H9 (cell line): ENCODE measurements around the gene TUT7. TPM values are rescaled to one million over a fixed set of nuclear protein-coding genes. Genes with fewer than 3 reads are reported as not detected.

Experiments used
- DNase-seq: peaks from one replicate; pipeline ENCODE4 v3.0.0-alpha.2; 2017
- H2AFZ ChIP-seq: one replicate; pipeline ENCODE4 v1.6.1; 2013; ENCODE audit warnings: mild to moderate bottlenecking, low read length, control low read depth, moderate library complexity
- H2AK5ac ChIP-seq: 2 replicates; pipeline ENCODE4 v1.6.1; 2013; ENCODE audit warnings: low read length, control low read depth, mixed read lengths; ENCODE audit not compliant: insufficient read length
- H2BK120ac ChIP-seq: one replicate; pipeline ENCODE4 v1.6.1; 2013; ENCODE audit warnings: low read depth, mild to moderate bottlenecking, low read length, control low read depth, inconsistent platforms; ENCODE audit not compliant: poor library complexity, severe bottlenecking
- H2BK12ac ChIP-seq: 2 replicates; pipeline ENCODE4 v1.6.1; 2013; ENCODE audit warnings: low read length, control low read depth, mixed read lengths, low read depth; ENCODE audit not compliant: insufficient read length
- H2BK15ac ChIP-seq: 2 replicates; pipeline ENCODE4 v1.6.1; 2013; ENCODE audit warnings: low read depth, low read length, control low read depth
- H2BK20ac ChIP-seq: one replicate; pipeline ENCODE4 v1.6.1; 2013; ENCODE audit warnings: low read depth, mild to moderate bottlenecking, low read length, control low read depth, inconsistent platforms; ENCODE audit not compliant: poor library complexity, severe bottlenecking
- H2BK5ac ChIP-seq: 2 replicates; pipeline ENCODE4 v1.6.1; 2013; ENCODE audit warnings: low read length, control low read depth, mixed read lengths; ENCODE audit not compliant: insufficient read length
- H3K14ac ChIP-seq: 2 replicates; pipeline ENCODE4 v1.6.1; 2013; ENCODE audit warnings: low read length, control low read depth; ENCODE audit not compliant: insufficient read depth
- H3K18ac ChIP-seq: 2 replicates; pipeline ENCODE4 v1.6.1; 2013; ENCODE audit warnings: low read depth, mild to moderate bottlenecking, mixed read lengths, low read length, control low read depth; ENCODE audit not compliant: insufficient read length
- H3K23ac ChIP-seq: 2 replicates; pipeline ENCODE4 v1.6.1; 2013; ENCODE audit warnings: low read length, control low read depth, mixed read lengths, low read depth; ENCODE audit not compliant: insufficient read length
- H3K23me2 ChIP-seq: 2 replicates; pipeline ENCODE4 v1.6.1; 2013; ENCODE audit warnings: low read depth, mild to moderate bottlenecking, mixed read lengths, low read length, control low read depth; ENCODE audit not compliant: insufficient read length, poor library complexity, severe bottlenecking
- H3K27ac ChIP-seq: 2 replicates; pipeline ENCODE4 v1.5.1; 2013; ENCODE audit warnings: low read length, control low read depth, mixed read lengths, low read depth; ENCODE audit not compliant: insufficient read length
- H3K27me3 ChIP-seq: 2 replicates; pipeline ENCODE4 v1.6.1; 2013; ENCODE audit warnings: low read length, control low read depth, inconsistent platforms; ENCODE audit not compliant: insufficient read depth
- H3K4ac ChIP-seq: 2 replicates; pipeline ENCODE4 v1.6.1; 2013; ENCODE audit warnings: low read depth, mild to moderate bottlenecking, control low read depth, inconsistent platforms, low read length, moderate library complexity
- H3K4me1 ChIP-seq: 2 replicates; pipeline ENCODE4 v1.6.1; 2013; ENCODE audit warnings: low read length, control low read depth, inconsistent platforms; ENCODE audit not compliant: insufficient read depth
- H3K4me2 ChIP-seq: 2 replicates; pipeline ENCODE4 v1.6.1; 2013; ENCODE audit warnings: low read length, control low read depth, mixed read lengths; ENCODE audit not compliant: insufficient read length, insufficient read depth
- H3K56ac ChIP-seq: 2 replicates; pipeline ENCODE4 v1.6.1; 2013; ENCODE audit warnings: low read depth, mild to moderate bottlenecking, mixed read lengths, low read length, control low read depth; ENCODE audit not compliant: insufficient read length
- H3K79me1 ChIP-seq: 2 replicates; pipeline ENCODE4 v1.6.1; 2013; ENCODE audit warnings: low read depth, mild to moderate bottlenecking, moderate library complexity, low read length, control low read depth, inconsistent platforms; ENCODE audit not compliant: insufficient read depth, poor library complexity, severe bottlenecking
- H3K79me2 ChIP-seq: 2 replicates; pipeline ENCODE4 v1.6.1; 2013; ENCODE audit warnings: low read length, control low read depth, inconsistent platforms; ENCODE audit not compliant: insufficient read depth
- H3K9ac ChIP-seq: 2 replicates; pipeline ENCODE4 v1.6.1; 2013; ENCODE audit warnings: low read length, control low read depth, mixed read lengths; ENCODE audit not compliant: insufficient read length; ENCODE audit errors: extremely low read depth
- H3K9me3 ChIP-seq: one replicate; pipeline ENCODE4 v1.6.1; 2013; ENCODE audit warnings: low read depth, low read length, inconsistent platforms; ENCODE audit not compliant: control insufficient read depth
- H3T11ph ChIP-seq: one replicate; pipeline ENCODE4 v1.6.1; 2013; ENCODE audit warnings: mild to moderate bottlenecking, low read length, control low read depth, inconsistent platforms
- H4K20me1 ChIP-seq: one replicate; pipeline ENCODE4 v1.6.1; 2013; ENCODE audit not compliant: control insufficient read depth, insufficient read length, insufficient read depth
- H4K5ac ChIP-seq: 2 replicates; pipeline ENCODE4 v1.6.1; 2013; ENCODE audit warnings: low read depth, mild to moderate bottlenecking, mixed read lengths, low read length, control low read depth; ENCODE audit not compliant: insufficient read length
- H4K8ac ChIP-seq: replicated peaks from 2 replicates; pipeline ENCODE4 v1.6.1; 2013; ENCODE audit warnings: low read length, control low read depth, mixed read lengths, low read depth; ENCODE audit not compliant: insufficient read length
- H4K91ac ChIP-seq: 2 replicates; pipeline ENCODE4 v1.6.1; 2013; ENCODE audit warnings: low read depth, mild to moderate bottlenecking, moderate library complexity, mixed read lengths, low read length, control low read depth; ENCODE audit not compliant: insufficient read length
- H3K27ac Mint-ChIP-seq, 3 experiments: 2 replicates in 2 of 3; 3 replicates in 1 of 3; pipeline ENCODE4 v1.8.0; 2020 to 2021; ENCODE audit warnings: mixed read lengths in 3 of 3, mild to moderate bottlenecking in 1 of 3, moderate library complexity in 1 of 3
- H3K27me3 Mint-ChIP-seq: 2 replicates; pipeline ENCODE4 v1.8.0; 2021; ENCODE audit warnings: low read depth, mild to moderate bottlenecking, moderate library complexity, mixed read lengths
- H3K36me3 Mint-ChIP-seq, 3 experiments: 2 replicates in 2 of 3; 3 replicates in 1 of 3; pipeline ENCODE4 v1.8.0; 2020 to 2021; ENCODE audit warnings: low read depth in 3 of 3, mixed read lengths in 3 of 3; ENCODE audit not compliant: insufficient read depth in 1 of 3
- H3K4me1 Mint-ChIP-seq, 2 experiments: 2 replicates each; pipeline ENCODE4 v1.8.0; 2020; ENCODE audit warnings: mixed read lengths in 2 of 2
- H3K4me3 Mint-ChIP-seq, 2 experiments: 2 replicates in 1 of 2; 3 replicates in 1 of 2; pipeline ENCODE4 v1.8.0; 2020 to 2021; ENCODE audit warnings: mild to moderate bottlenecking in 2 of 2, mixed read lengths in 2 of 2, moderate library complexity in 1 of 2
- H3K9me3 Mint-ChIP-seq, 2 experiments: 2 replicates in 1 of 2; 3 replicates in 1 of 2; pipeline ENCODE4 v1.8.0; 2020; ENCODE audit warnings: mild to moderate bottlenecking in 2 of 2, mixed read lengths in 2 of 2, moderate library complexity in 1 of 2
- CTCF ChIP-seq: fragments of 200-600 bp; sonication (generic); conservative IDR thresholded peaks from 3 replicates; pipeline ENCODE4 v1.8.0; 2021; ENCODE audit warnings: antibody characterized with exemption, mild to moderate bottlenecking
- WGBS: extraction: QIAGEN DNeasy Blood & Tissue Kit; methylation state at CpG from one replicate; pipeline ENCODE4 v1.1.7; 2013; ENCODE audit warnings: missing lambda C conversion rate, low lambda C conversion rate, mixed read lengths; ENCODE audit not compliant: insufficient read length; ENCODE audit errors: extremely low coverage; 5-methylcytosine and 5-hydroxymethylcytosine counted together
- total RNA-seq: library from RNA; stranded (reverse); gene quantifications from 2 replicates; pipeline ENCODE4 v1.2.1, GENCODE V29; 2021

The TUT7 gene
- total RNA-seq, 1 experiment from 2014 or later, result 23.1 TPM

- Histone ChIP-seq H3K27ac (no peak overlapping the region), H4K20me1 (no peaks in the 10 kb centered on the region)
- peak overlapping the region in 2 of 3 experiments; percentile 85 to 91; a peak in 4 of 7 replicates for H3K27ac Mint-ChIP-seq
Measured at GRCh38 chr9:86286278-86286677, 67.9 kb downstream of the TUT7 start.

More at GRCh38 chr9:86286278-86286677, 67.9 kb downstream of the TUT7 start:
- H3K79me2 ChIP-seq, result no peaks in the 10 kb centered on the region
- no peak overlapping the region for H3K4ac ChIP-seq
- H3K18ac ChIP-seq, result no peak overlapping the region
- Mint-ChIP-seq H3K4me3 (no peak overlapping the region; a peak in 2 of 5 replicates), H3K4me1 (peaks cover 39 to 40% of the 10 kb centered on the region in 2 experiments), H3K27me3 (peaks cover 9% of the 10 kb centered on the region), H3K36me3 (peaks cover 0 to 3% (median 0%) of the 10 kb centered on the region in 3 experiments; a peak in 3 of 7 replicates), H3K9me3 (no peaks in the 10 kb centered on the region)
- H2BK15ac ChIP-seq, result no peak overlapping the region
- H2BK120ac ChIP-seq, result no peak overlapping the region
- no CpG with 5 or more reads among the region's 3 CpGs for WGBS
- peaks cover 5% of the 10 kb centered on the region for H3K23me2 ChIP-seq
- H2AFZ ChIP-seq, result no peak overlapping the region
- H3K56ac ChIP-seq, result no peak overlapping the region
- H4K8ac ChIP-seq, result no peak overlapping the region
- no peak for DNase-seq
- H3K79me1 ChIP-seq, result no peaks in the 10 kb centered on the region
- H4K91ac ChIP-seq, result no peak overlapping the region
- H3K27me3 ChIP-seq, result no peaks in the 10 kb centered on the region
- TF ChIP-seq CTCF, result no peak
- no peak overlapping the region for H3K14ac ChIP-seq
- H3K23ac ChIP-seq, result no peak overlapping the region
- no peak overlapping the region for H4K5ac ChIP-seq
- no peak overlapping the region for H2BK5ac ChIP-seq
- H2BK12ac ChIP-seq, result no peak overlapping the region
- H3K4me2 ChIP-seq, result no peak overlapping the region
- no peak overlapping the region for H3T11ph ChIP-seq
- H3K9ac ChIP-seq, result no peak overlapping the region
- no peaks in the 10 kb centered on the region; the same call in 1 of the 2 replicates for H3K4me1 ChIP-seq
- no peak overlapping the region for H2AK5ac ChIP-seq
- H2BK20ac ChIP-seq, result no peak overlapping the region
- no peaks in the 10 kb centered on the region for H3K9me3 ChIP-seq
